HS-27A (cell line): ENCODE measurements around the gene EXOC3.
"Not testable (repeated sequence)": the region's sequence is repeated elsewhere in the genome, so short reads cannot be mapped to it uniquely, and the experiment has no call there.

Experiments used
- DNase-seq: peaks from one replicate; pipeline ENCODE4 v3.0.0-alpha.2; 2012; ENCODE audit warnings: low read depth, missing footprints

EXOC3 gene

DNA sequence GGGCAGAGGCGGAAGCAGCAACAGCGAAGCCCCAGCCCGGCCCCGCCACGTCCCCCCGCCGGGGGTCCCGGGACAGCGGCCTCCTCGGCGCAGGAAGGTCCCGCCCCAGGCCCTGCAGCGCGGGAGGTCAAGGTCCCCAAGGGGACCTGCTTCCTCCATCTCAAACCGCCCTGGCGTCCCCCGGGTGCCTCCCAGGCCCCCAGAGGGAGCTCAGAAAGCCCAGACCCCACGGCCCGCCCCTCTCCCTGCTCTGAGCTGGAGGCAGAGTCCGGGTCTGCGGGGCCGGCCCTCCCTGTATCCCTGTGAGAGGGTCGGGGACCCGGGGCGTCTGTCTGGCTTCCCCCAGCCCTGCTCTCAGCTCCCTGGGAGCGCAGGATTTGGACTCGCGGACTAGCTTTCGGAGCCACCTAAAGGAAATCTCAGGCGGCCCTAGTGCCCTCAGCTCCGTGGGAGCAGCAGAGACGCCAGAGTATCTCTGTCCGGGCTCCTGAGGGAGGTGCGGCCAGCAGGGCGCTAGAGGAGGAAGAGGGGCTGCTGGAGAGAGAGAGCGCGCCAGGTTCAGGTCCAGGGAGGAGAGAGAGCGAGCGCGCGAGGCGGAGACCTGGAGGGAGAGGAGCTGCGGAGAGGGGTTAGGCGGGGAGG lies 30.7 kb downstream of the EXOC3 start:
- no peak for DNase-seq

- not testable (repeated sequence) for DNase-seq
These were observed 31.4 kb downstream of the EXOC3 start for GRCh38 chr5:474232-474839.

DNA sequence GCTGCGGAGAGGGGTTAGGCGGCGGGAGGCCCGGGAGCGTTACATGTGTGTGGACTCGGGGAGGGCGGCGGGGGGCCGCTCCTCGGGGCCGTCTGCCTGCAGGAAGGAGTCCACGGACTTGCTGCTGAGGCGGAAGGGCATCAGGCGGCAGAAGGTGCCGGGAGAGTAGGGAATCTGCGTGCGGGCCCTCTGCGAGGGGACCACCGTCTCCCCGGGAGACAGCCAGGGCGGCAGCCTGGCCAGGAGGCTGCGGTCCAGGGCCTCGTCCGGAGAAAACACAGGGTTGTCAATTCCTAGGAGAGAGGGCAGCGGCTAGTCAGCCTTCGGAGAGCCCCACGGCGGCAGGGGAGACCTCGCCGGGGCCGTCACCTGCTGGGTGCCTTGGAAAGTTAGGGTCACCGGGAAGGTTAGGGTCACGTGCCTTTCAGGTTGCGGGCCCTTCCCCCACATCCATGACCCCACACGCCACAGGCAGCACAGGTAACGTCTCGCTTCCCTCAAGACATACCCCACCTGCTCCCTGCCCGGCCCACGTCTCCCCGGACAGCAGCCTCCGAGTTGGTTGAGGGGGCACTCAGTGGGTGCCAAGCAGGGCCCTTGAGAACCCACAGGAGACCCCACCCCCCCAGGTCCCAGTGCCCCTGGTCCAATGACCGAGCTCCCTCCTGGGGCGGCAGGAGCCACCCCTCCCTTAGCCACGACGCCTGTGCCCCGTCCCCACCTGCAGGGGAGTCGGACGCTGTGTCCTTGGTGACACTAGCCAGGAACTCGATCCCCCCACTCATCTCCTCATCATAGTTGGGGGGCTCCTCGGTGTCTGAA lies 32.1 kb downstream of the EXOC3 start:
- no peak for DNase-seq

- DNase-seq, result no peak
These were observed 32.7 kb downstream of the EXOC3 start for GRCh38 chr5:475704-476101.

- no peak for DNase-seq
These were observed 33.3 kb downstream of the EXOC3 start for GRCh38 chr5:476102-476813.

GRCh38 chr5:476814-477175 lies 33.8 kb downstream of the EXOC3 start:
- no peak for DNase-seq

GRCh38 chr5:477247-477646 lies 34.3 kb downstream of the EXOC3 start:
- no peak for DNase-seq

- no peak for DNase-seq
These were observed 34.9 kb downstream of the EXOC3 start for GRCh38 chr5:477871-478270.

DNA sequence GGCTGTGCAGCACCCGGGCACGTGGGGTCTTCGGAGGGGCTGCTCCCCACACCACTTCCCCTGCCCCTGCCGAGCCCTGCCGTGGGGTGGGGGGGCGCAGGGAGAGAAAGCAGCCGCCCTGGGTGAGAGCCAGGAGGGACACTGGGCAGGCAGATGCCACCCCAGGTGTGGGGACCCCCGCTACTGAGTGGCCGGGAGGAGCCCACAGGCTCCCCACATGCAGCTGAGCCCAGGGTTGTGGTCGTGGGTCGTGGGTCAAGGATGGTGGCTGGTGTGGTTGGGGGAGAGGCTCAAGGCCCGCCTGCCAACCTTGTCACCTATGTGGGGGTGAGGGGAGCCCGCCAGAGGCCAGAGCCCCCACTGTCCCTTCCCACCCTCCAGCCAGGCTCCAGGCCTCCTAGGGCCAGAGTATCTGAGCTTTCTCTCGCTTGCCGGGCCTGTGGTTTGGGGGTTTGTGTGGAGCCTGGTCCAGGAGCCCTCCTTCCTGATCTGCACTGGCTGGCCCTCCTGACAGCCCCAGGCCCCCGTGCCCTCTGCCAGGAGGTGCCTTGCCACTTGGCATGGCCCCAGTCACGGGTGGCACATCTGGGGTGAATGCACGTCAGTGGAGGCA lies 35.5 kb downstream of the EXOC3 start:
- no peak for DNase-seq

DNA sequence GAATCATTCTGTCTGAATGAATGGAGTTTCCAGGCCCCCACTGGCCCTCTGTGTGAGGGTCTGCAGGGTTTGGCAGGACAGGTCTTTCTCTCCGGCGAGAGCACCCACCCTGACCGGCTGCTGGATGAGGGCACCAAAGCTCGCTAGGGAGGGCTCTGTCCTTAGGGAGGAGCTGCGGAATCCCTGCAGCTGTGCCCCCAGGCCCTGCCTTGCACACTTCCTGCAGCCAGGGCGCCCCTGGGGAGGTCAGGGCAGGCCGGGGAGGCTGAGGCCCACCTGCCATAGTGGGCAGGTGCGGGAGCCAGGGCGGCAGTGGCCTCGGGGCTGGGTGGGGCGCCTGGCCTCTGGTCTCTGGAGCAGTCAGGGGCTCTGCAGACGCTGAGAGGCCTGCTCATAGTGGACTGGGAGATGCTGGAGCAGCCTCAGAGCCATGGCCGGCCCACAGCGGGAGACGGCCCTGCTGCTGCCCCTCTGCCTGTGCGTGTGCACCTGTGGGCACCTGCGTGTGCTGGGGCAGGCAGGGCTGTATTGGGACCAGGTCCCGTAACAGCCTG lies 36.1 kb downstream of the EXOC3 start:
- no peak for DNase-seq

GRCh38 chr5:479566-480319 lies 36.8 kb downstream of the EXOC3 start:
- no peak for DNase-seq

DNA sequence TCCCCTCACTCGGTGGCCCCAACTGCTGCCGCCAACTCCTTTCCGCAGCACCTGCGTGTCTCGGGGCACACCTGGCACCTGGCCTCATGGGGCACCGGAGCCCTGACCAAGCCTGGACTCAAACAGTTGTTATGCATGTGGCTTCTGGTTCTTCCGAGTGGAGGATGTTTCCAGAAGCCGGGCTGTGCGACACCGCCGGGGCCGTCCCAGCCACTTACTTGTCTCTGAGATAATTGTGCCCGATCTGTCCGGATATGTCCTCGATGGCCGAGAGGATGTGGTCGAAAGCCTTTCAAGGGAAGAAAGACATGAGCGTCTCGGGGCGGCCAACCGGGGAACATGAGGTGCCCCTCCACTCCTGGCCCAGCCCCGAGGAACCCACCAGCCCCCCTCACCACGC lies 38.4 kb downstream of the EXOC3 start:
- no peak for DNase-seq

- DNase-seq, result no peak
These were observed 39.0 kb downstream of the EXOC3 start for GRCh38 chr5:482021-482420.

GRCh38 chr5:482506-482905 lies 39.5 kb downstream of the EXOC3 start:
- DNase-seq, result no peak

DNA sequence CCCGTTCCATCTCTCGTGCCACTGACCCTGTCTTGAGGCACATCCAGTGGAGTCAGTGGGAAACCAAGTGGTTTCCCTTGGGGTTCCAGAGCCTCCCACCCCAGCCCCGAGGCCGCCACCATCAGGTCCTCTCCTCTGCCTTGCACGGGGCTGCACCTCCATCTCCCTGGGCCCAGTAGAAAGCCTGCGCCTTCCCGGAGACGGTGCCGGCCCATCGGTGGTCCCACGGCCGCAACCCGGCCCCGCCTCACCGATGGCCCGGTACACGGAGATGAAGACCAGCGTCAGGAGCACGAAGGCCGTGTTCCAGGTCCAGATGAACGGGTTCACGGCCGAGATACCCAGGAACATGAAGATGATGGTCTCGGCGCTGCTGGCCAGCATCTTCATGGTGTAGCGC lies 40.0 kb downstream of the EXOC3 start:
- DNase-seq, result no peak

DNA sequence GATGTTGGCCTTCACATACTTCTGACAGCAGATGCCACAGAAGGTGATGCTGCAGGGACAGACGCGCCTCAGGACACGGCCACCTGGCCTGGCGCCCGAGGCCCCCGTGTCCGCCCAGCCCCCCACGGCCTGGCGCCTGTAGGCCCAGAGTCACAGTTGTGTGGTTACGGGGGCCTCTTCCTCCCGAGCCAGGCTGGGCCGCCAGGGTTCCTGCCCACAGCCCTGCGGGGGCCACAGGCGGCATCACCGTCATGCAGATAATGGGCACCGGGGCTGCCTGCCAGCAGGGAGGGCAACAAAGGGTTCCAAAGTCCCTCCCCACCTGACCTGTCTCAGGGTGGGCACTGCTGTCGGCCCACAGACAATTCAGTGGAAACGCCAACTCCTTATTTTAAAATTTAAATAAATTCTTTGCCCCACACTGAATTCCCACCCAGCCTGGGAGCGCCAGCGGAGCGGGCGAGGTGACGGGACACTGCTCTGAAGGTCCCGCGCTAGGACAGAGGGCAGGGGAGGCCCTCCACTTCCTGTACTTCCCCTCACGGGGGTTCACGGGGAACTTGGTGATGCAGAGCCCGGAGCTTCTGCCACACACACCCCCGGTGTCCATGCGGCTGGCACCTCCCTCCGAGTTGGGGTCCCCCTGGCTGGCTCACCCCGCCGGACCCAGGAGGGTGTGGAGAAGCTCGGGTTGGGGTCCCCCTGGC lies 40.6 kb downstream of the EXOC3 start:
- DNase-seq, result no peak

DNA sequence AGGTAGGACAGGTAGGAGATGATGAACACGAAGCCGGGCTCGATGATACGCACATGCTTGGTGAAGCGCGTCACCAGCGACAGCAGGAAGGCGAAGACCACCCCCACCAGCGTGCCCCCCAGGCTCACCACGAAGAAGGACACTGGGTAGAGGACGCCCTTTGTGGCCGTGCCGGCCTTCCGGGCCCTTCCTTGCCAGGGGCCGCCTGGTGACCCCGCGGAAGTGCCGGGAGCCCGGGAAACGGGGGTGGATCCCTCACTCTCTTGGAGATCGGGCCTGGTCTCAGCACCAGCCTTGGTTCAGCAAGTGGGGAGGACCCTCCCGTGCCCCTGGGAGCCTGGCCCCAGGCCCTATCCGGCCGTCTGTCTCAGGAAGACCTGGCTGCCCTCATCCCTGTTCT lies 41.6 kb downstream of the EXOC3 start:
- DNase-seq, result no peak

DNA sequence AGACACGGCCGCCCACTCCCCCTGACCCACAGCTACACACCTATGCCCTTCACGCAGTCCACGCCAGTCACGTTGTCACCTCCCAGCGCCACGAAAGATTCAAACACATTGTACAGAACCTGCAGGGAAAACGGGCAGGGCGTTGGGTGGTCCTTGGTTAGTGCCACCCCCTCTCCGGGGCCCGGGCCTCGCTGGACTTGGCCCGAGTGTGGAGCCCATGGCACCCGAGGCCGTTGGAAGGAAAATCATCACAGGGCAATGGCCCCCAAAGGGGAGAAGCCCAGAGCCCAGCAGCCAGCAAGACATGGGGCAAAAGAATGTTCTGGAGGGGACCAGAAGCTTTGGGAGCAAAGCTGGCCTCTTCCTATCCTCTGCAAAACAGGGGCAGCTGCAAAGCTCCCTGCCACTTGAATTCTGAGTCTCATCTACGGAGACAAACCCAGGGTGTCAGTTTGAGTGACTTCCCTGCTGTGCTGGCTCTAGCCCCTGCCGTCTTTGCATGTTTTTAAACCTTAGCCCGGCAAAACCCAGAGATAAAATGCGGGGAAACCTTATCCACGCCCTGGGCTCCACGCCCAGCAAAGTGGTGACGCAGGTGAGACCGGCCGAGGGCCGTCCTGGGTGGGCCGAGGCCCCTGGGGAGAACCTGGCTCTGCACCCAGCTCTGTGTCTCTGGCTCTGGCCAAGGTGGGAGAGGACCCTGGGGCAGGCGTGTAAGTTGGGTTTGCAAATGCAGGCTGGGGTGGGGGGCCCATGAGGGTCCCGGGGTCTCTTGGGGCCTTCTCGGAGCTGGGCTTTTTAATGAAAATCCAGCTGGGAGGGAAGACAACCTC lies 42.4 kb downstream of the EXOC3 start:
- DNase-seq, result no peak

- DNase-seq, result no peak
These were observed 43.0 kb downstream of the EXOC3 start for GRCh38 chr5:485946-486491.
